CD14-positive monocyte (primary cell): Measurements from ENCODE around the gene COL26A1. TPM values are rescaled to one million over a fixed set of nuclear protein-coding genes. Genes with fewer than 3 reads are reported as not detected.

Experiments
- DNase-seq, 3 donors: peaks; one replicate each; pipeline ENCODE4 v3.0.0-alpha.2; 2011 to 2022
- H2AFZ ChIP-seq: 2 replicates; pipeline ENCODE4 v1.6.0; 2012; ENCODE audit warnings: mild to moderate bottlenecking, low read depth, low read length, inconsistent platforms; ENCODE audit not compliant: insufficient read depth, poor library complexity, severe bottlenecking
- H3K27ac ChIP-seq, 2 donors: 1 replicate in 1 of 2; 2 replicates in 1 of 2; pipeline ENCODE4 v1.5.1; 2012 to 2013; ENCODE audit warnings: low read length in 2 of 2, control low read depth in 1 of 2, inconsistent platforms in 1 of 2, low read depth in 1 of 2, mild to moderate bottlenecking in 1 of 2
- H3K27me3 ChIP-seq, 2 donors: one replicate each; pipeline versions ENCODE4 v1.6.0 to v1.6.1; 2011 to 2013; ENCODE audit warnings: low read length in 2 of 2; ENCODE audit not compliant: control insufficient read depth in 2 of 2, insufficient read depth in 2 of 2
- H3K36me3 ChIP-seq, 2 donors: replicated peaks in 1 of 2; 1 replicate in 1 of 2; 2 replicates in 1 of 2; pipeline versions ENCODE4 v1.5.1 to v1.6.1; 2012 to 2013; ENCODE audit warnings: low read length in 2 of 2, control low read depth in 1 of 2, inconsistent platforms in 1 of 2, mild to moderate bottlenecking in 1 of 2; ENCODE audit not compliant: insufficient read depth in 2 of 2, control insufficient read depth in 1 of 2
- H3K4me1 ChIP-seq, 2 donors: 1 replicate in 1 of 2; 2 replicates in 1 of 2; pipeline versions ENCODE4 v1.5.1 to v1.6.1; 2012 to 2013; ENCODE audit warnings: low read length in 2 of 2, control low read depth in 1 of 2, inconsistent platforms in 1 of 2, mild to moderate bottlenecking in 1 of 2, moderate library complexity in 1 of 2; ENCODE audit not compliant: insufficient read depth in 2 of 2, control insufficient read depth in 1 of 2
- H3K4me2 ChIP-seq: replicated peaks from 2 replicates; pipeline ENCODE3; 2012; ENCODE audit warnings: low read length, moderate library complexity, mild to moderate bottlenecking; ENCODE audit not compliant: poor library complexity, severe bottlenecking; ENCODE audit errors: extremely low read depth
- H3K4me3 ChIP-seq, 3 experiments: fragments of 200-600 bp in 1 of 3; sonication (generic) in 1 of 3; replicated peaks in 1 of 3; 1 replicate in 2 of 3; 2 replicates in 1 of 3; pipeline ENCODE4 v1.5.1; 2011 to 2013; ENCODE audit warnings: low read length in 3 of 3, mild to moderate bottlenecking in 3 of 3, control low read depth in 2 of 3, low read depth in 2 of 3, inconsistent platforms in 1 of 3, moderate library complexity in 1 of 3
- H3K79me2 ChIP-seq: 2 replicates; pipeline ENCODE4 v1.6.0; 2012; ENCODE audit warnings: mild to moderate bottlenecking, control low read depth, inconsistent platforms, low read length, moderate library complexity; ENCODE audit not compliant: insufficient read depth
- H3K9ac ChIP-seq: 2 replicates; pipeline ENCODE4 v1.6.0; 2017; ENCODE audit warnings: low read length, mild to moderate bottlenecking; ENCODE audit not compliant: insufficient read depth, poor library complexity, severe bottlenecking
- H3K9me3 ChIP-seq, 2 donors: replicated peaks in 1 of 2; 1 replicate in 1 of 2; 2 replicates in 1 of 2; pipeline versions ENCODE4 v1.5.1 to v1.6.1; 2012 to 2013; ENCODE audit warnings: low read length in 2 of 2, control low read depth in 1 of 2; ENCODE audit not compliant: control insufficient read depth in 1 of 2, insufficient read depth in 1 of 2
- H4K20me1 ChIP-seq: 2 replicates; pipeline ENCODE4 v1.6.0; 2012; ENCODE audit warnings: mild to moderate bottlenecking, low read length, control low read depth, moderate library complexity; ENCODE audit not compliant: insufficient read depth
- H3K27ac Mint-ChIP-seq, 7 donors: one replicate each; pipeline ENCODE4 v1.8.0; 2020; ENCODE audit warnings: mild to moderate bottlenecking in 7 of 7, mixed read lengths in 7 of 7, moderate library complexity in 6 of 7, inconsistent platforms in 2 of 7
- H3K27me3 Mint-ChIP-seq, 3 donors: one replicate each; pipeline ENCODE4 v1.8.0; 2021 to 2022; ENCODE audit warnings: low read depth in 3 of 3, mild to moderate bottlenecking in 3 of 3, mixed read lengths in 3 of 3, moderate library complexity in 3 of 3, inconsistent platforms in 1 of 3
- H3K36me3 Mint-ChIP-seq, 2 donors: one replicate each; pipeline ENCODE4 v1.8.0; 2020; ENCODE audit warnings: mixed read lengths in 2 of 2, inconsistent platforms in 1 of 2, mild to moderate bottlenecking in 1 of 2
- H3K4me1 Mint-ChIP-seq: one replicate; pipeline ENCODE4 v1.8.0; 2020; ENCODE audit warnings: mild to moderate bottlenecking, mixed read lengths
- H3K4me3 Mint-ChIP-seq, 2 donors: one replicate each; pipeline ENCODE4 v1.8.0; 2020; ENCODE audit warnings: mild to moderate bottlenecking in 2 of 2, mixed read lengths in 2 of 2, moderate library complexity in 1 of 2
- H3K9me3 Mint-ChIP-seq, 7 donors: one replicate each; pipeline ENCODE4 v1.8.0; 2020 to 2022; ENCODE audit warnings: mixed read lengths in 7 of 7, mild to moderate bottlenecking in 6 of 7, moderate library complexity in 6 of 7, inconsistent platforms in 2 of 7
- CTCF ChIP-seq: fragments of 200-600 bp; IDR thresholded peaks from one replicate; pipeline ENCODE4 v1.8.0; 2022; ENCODE audit warnings: antibody characterized with exemption, mild to moderate bottlenecking
- WGBS: methylation state at CpG from one replicate; pipeline ENCODE4 v1.1.5; 2013; ENCODE audit warnings: missing lambda C conversion rate; ENCODE audit not compliant: insufficient coverage; 5-methylcytosine and 5-hydroxymethylcytosine counted together
- intact Hi-C, 2 donors: fragments of 100-400 bp; cut with micrococcal nuclease; formaldehyde crosslinking; loops; one replicate each; pipeline versions ENCODE4 v1.15.0 to v1.15.1; 2023
- polyA plus RNA-seq, 3 donors: library from polyadenylated mRNA; depleted of rRNA in 1 of 3; unstranded in 2 of 3; stranded (reverse) in 1 of 3; fragments of 300-500 nt in 2 of 3; fragments of >200 nt in 1 of 3; fragmentation: Illumina TruSeq in 2 of 3; gene quantifications; 1 replicate in 2 of 3; 2 replicates in 1 of 3; pipeline ENCODE4 v1.2.3, GENCODE V29; 2012 to 2021

Gene COL26A1
- polyA plus RNA-seq, 3 donors = not detected

GRCh38 chr7:101398396-101399289 is 36.0 kb downstream of the COL26A1 start:
- no peak overlapping the region for H3K27ac Mint-ChIP-seq
- Histone ChIP-seq H3K4me2 (no peak overlapping the region), H3K9ac (no peak overlapping the region), H4K20me1 (no peaks in the 10 kb centered on the region), H3K36me3 (no peaks in the 10 kb centered on the region), H3K4me3 (no peak overlapping the region), H3K9me3 (no peaks in the 10 kb centered on the region), H3K79me2 (no peaks in the 10 kb centered on the region), H2AFZ (no peak overlapping the region), H3K4me1 (no peaks in the 10 kb centered on the region), H3K27ac (no peak overlapping the region), H3K27me3 (no peaks in the 10 kb centered on the region)
- no peak for TF ChIP-seq CTCF
- DNase-seq = no peak
- H3K9me3 Mint-ChIP-seq = peaks cover 0 to 5% (median 2%) of the 10 kb centered on the region in 7 donors
- H3K4me1 Mint-ChIP-seq = no peaks in the 10 kb centered on the region
- intact Hi-C loops = no loop called here
- H3K36me3 Mint-ChIP-seq = no peaks in the 10 kb centered on the region
- WGBS = 83% methylated on average over 14 of the region's 22 CpGs
- peaks cover 0 to 31% (median 0%) of the 10 kb centered on the region in 3 donors for H3K27me3 Mint-ChIP-seq
- no peak overlapping the region for H3K4me3 Mint-ChIP-seq

GRCh38 chr7:101399759-101400158 is 37.1 kb downstream of the COL26A1 start:
- H3K9ac ChIP-seq = no peak overlapping the region
- no peak overlapping the region for H3K27ac ChIP-seq
- no peak for TF ChIP-seq CTCF
- H3K27me3 ChIP-seq = no peaks in the 10 kb centered on the region
- Mint-ChIP-seq H3K9me3 (peaks cover 0 to 5% (median 2%) of the 10 kb centered on the region in 7 donors), H3K27me3 (peaks cover 0 to 35% (median 2%) of the 10 kb centered on the region in 3 donors), H3K4me1 (no peaks in the 10 kb centered on the region), H3K36me3 (no peaks in the 10 kb centered on the region), H3K4me3 (no peak overlapping the region), H3K27ac (no peak overlapping the region)
- intact Hi-C loops = no loop called here
- H3K4me3 ChIP-seq = no peak overlapping the region
- no peak overlapping the region for H3K4me2 ChIP-seq
- H3K4me1 ChIP-seq = no peaks in the 10 kb centered on the region
- H2AFZ ChIP-seq = no peak overlapping the region
- 85% methylated on average over 4 of the region's 6 CpGs for WGBS
- no peaks in the 10 kb centered on the region for H4K20me1 ChIP-seq
- no peak for DNase-seq
- H3K9me3 ChIP-seq = no peaks in the 10 kb centered on the region
- no peaks in the 10 kb centered on the region for H3K79me2 ChIP-seq
- no peaks in the 10 kb centered on the region for H3K36me3 ChIP-seq
